NOMO-1 (cell line): ENCODE measurements around the gene GNG2.

Experiments
- DNase-seq, 2 experiments: peaks; one replicate each; lab custom pipeline; 2025; ENCODE audit not compliant: unreplicated experiment in 2 of 2; lab: John Stamatoyannopoulos, UW

GNG2 gene

DNA sequence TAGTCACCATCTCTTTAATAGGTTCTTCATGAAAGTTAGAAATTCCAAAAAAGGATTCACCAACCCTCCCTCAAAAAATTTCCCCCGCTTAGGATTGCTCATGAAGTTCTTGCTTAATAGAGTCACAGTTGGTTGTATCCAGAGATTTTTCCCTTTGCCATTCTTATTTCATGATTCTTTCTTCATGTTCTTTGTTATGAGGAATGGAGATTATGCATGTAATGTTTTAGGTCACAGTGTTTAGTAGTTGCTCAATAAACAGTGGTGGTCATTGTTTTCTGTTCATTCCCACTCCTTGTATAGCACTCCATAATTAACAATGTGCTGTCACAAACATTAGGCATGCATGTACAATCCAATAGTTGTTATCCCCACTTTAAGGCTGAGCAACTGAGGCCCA lies 77.7 kb downstream of the GNG2 start:
- no peak for DNase-seq

DNA sequence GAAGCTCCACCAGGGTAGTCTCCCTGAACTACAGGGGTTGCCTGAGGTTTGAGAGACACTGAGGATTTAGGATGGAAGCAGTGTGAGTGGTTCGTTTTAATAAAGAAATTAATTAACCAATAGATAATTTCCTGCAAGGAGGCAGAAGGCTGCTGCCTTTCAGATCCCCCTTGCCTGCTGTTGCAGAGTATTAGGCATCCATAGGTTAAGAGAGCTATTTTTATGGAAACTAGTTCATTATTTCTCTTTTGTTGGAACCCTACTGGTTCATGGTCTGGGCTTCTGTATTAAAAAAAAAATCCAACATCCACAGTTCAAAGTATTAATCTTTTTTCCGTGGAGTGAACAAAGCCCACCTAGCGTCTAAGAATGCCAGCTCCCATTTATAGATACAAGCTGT lies 78.4 kb downstream of the GNG2 start:
- no peak for DNase-seq

DNA sequence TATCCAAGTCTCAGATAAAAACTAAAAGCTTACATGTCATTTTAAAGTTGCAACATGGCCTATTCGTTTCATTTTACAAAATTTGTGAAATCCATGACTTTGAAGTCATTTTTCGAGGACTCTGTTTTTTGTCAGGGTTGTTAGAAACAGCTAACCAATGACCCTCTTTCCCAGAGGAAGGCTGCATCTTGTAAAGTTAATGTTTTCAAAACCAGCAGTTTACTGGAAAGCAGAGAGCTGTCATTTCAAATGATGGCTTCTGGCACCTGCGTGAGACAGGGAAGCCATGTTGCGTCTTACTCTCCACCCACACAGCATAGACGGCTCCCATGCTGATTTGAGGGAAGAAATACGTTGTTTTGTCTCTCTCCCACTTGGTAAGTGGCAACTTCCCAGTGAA lies 78.8 kb downstream of the GNG2 start:
- DNase-seq = no peak

DNA sequence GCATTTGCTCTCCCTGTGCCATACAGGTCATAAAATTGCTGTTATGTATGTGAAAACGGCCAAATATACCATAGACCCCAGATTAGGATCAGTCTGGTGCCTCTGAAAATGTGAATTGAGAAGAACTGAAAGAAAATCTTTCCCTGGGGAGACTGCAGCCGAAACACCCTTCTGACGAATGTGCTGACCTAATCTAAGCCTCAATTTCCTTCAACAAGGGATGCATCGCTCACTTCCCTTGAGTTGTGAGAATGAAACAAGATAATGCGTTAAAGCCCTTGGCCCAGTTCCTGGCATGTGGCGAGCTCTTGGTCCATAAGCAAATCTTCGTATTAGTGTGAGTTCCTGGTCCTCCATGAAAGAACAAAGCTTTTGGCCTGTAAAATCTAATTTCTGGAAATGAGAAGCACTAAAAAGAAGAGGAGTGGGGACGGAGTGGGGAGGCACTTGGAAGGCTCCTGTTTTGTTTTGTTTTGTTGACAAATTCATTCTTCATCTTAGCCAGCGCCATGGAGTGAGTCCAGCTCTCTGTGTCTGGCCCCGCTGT lies 79.4 kb downstream of the GNG2 start:
- no peak for DNase-seq

DNA sequence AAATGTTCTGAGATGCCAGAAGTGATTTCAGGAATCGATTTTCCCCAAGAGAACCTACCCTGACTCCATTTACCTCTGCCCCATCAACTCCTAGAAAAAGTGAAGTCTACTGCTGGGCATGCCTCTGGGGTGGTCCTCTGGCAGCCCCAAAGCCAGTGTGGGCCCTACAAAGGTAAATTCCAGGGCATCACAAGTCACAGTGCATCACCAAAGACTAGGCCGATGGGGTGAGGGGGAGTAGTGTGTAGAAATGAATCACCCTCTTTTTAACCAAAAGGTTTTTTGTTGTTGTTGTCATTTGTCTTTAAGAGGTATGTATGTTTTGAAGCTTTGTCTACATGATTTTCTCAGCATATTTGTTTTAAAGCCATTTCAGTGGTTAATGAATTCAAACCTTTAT lies 82.6 kb downstream of the GNG2 start:
- DNase-seq = no peak

DNA sequence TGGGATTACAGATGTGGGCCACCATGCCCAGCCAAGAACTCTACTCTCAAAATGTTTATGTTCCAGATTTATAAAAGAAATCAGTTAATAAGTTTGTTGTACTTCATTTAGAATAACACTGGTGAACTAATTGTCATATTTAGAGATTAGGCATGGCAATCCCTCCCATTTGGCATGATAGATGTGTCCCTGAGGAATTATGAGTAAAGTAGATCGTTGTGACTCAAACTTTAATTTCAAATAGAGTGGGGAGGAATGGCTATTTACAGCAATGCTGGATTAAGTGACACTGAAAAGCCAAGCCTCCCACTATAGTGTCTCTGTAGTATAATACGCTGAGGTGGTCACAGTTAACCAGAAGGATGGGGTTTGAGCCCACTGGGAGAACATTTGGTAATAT lies 89.6 kb downstream of the GNG2 start:
- no peak for DNase-seq

DNA sequence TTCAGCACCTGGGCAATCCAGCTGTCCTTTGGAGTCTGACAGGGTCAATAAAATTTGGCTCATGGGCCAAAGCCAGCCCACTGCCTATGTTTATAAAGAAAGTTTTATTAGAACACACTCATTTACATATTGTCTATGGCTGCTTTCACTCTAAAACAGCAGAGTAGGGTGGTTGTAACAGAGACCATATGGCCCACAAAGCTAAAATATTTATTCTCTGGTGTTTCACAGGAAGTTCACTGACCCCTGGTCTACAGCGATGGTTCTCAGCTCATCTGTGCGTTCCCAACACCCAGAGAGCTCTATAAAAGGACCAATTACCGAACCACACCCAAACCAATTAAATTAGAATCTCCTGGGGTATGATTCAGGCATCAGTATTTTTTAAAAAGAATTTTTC lies 91.2 kb downstream of the GNG2 start:
- DNase-seq = no peak

DNA sequence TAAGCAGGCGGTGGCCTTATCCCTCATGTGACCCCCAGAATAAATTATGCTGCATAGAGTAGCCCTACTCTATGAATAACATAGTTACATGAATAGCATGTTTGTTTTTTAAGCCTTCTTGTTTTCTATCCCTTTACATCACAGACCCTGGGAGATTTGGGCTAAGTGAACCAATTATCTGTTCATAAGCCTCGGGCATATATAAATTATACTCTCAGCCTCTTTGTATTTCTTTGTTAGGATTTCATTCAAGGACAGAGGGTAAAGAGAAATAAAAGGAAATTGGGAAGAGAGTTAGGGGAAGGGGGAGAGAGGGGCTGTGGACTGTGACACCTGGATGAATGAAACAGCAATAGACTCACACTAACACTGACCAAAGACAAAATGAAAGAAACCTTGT lies 93.6 kb downstream of the GNG2 start:
- no peak for DNase-seq

DNA sequence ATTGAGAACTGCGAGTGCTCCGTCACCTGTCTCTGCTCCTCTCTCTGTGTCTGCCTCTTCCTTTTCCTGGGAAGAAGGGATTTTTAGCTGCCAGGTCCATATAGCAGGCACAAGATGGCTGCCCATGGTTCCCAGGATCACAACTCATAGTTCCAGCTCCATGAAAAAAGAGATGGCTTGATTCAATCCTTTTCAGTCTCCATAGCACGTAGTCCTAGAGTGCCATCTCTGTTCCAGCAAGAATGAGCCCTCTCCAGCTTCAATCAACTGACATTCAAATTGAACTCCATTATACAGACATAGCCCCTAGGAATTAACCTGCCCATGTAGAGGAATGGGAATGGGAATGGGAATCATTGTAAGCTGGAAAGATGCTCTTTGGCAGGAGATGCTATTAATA lies 94.2 kb downstream of the GNG2 start:
- no peak for DNase-seq

DNA sequence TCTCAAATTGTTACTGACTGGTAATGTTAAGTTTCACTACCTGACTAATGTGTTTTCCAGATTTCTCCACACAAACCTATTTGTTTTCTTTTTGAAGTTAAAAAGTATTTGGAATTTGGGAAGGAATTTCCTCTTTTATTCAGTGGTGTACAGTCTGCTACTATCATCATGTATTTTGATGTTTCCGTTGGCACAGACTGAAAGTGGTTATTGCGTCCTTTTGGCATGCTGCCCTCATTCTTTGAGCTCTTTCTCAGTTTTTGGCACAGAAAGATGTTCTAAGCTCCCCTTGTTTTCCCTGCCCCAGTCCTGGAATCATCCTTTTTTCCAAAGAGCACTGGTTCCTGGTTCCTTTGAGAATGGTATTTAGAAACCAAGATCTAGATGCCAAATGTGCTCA lies 97.5 kb downstream of the GNG2 start:
- DNase-seq = no peak

DNA sequence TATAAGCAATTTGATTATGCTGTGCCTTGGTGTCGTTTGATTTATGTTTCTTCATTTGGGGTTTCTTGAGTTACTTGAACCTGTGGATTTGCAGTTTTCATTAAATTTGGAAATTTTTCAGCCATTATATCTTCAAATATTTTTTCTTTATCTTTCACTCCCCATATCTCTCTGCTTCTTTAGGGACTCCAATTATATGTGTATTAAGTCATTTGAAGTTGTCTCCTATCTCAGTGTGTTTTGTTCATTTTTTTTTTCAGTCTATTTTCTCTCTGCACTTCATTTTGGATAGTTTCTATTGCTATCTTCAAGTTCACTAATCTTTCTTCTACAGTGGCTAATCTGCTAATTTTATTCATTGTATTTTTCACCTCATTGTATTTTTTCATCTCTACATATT lies 99.5 kb downstream of the GNG2 start:
- DNase-seq = no peak

DNA sequence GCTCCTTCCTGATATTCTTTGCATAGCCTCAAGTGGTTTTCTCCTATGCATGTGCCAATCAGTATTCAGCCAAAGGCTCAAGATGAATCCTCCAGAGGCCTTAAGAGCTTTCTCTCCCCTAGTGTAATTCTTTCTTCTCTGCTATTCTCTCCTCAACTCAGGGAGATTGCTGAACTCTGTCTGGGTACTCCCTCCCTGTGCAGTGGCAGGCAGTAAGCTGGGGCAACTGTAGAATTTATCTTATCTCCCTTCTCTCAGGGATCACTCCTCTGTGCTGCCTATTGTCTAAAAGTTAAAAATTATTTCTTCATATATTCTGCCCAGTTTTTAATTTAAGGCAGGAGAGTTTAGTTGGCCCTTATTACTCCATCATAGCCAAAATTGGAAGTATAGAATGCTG lies 100.5 kb downstream of the GNG2 start:
- no peak for DNase-seq

DNA sequence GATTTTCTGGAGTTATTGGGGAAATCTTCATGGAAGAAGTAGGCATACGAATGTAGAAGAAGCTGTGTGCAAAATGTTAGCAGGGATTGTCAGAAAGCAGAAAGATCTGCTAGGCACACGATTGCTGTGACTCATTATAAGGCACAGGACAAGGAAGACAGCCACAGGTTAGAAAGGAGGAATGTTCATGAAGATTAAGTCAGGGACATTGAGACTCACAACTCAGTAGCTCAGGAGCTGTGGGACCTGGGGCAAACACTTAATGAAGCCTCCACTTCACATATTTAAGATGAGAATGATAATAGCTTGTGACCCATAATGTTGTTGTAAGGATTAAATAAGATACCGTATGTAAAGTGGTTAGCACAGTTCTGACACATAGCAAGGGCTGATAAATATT lies 102.3 kb downstream of the GNG2 start:
- DNase-seq = no peak

DNA sequence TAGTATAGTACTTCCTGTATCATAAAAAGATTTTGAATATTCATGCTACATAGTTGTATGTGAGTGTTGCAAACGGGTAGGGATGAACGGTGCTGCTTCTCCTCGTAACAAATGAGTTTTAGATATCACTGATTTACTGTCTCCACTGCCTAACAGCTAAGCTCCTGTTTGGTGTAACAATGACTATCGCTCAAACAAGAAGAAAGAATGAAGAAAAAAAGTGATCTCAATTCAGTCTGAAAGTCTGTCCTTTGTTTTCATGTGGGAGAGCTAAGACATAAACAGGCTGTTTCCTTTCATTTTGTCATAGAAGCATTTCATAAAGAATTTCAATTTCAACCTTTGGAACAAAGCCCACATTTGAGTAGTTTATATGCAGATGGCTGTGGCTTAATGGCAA lies 102.9 kb downstream of the GNG2 start:
- DNase-seq = no peak

DNA sequence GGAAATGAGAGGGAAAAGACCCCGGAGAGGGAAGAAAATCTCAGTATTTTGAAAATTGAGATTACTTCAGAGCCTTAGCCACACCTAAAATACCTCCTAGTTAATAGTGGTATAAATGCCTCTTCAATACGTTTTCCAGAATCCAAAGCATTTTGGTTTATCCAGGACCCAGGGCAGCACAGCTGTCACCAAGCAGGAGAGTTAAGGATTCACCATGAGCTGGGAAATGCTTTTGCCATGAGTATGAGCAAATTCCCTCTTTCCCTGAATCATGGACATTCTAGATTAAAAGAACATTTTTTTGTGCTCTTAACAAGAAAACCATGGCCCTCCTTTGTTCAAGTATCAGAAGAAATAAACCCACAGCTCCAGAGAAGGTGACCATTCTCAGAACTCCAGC lies 107.1 kb downstream of the GNG2 start:
- no peak for DNase-seq

DNA sequence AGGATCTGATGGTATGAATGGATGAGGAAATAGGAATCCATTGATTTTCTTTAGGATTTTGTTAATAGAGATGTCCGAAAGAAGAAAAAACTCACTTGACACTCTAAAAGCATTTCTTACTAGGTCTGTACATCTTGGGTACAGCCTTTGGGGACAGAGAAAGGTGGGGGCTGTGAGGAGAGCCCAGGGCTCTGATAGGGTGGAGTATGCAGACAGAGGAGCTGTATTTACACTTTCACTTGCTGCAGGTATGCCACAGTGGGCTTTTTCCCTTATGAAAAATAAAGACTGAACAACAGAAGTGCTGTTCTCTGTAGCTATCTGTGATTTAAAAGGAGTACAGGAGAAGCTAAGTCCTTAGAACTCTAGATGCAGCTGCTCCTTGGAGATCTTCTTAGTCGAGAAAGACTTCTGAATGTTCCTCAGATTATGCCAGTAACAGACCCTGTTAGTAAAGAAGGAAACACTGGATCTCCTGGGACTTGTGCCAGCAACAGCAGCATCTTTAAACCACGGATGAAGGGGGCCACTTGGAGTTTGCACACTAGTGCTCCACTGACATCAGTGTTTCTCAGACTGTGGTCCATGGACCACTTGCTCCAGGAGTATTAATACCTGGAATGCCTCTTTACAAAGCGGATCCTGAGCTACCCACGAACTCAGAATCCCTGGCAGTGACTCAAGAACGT lies 109.6 kb downstream of the GNG2 start:
- no peak for DNase-seq

DNA sequence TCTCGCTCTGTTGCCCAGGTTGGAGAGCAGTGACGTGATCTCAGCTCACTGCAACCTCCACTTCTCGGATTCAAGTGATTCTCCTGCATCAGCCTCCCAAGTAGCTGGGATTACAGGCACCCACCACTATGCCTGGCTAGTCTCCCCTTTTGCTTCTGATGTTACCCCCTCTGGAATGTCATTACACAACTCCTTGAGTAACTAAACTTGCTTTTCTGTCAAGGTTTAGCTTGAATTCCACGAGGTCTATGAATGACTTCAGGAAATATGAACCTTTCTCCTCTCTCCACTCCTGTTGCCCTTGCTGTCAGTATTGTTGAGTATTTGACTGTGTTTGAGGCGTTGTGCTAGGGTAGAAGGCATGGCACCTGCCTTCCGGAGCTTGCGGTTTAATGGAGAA lies 112.2 kb downstream of the GNG2 start:
- no peak for DNase-seq

DNA sequence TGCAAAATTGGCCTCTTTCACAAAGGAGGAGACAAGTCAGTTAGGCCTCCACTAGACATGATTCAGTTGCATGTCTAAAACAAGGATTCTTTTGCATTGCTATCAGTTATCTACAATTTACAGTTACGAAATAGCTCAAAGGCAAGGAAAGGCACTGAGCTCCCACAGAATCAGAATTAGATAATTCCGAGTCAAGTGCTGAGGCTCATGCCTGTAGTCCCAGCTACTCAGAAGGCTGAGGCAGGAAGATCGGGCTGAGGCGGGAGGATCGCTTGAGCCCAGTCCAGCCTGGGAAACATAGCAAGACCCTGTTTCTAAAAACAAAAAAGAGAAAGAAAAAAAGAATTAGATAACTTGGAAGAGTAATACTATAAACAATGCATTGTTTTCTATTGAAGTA lies 116.7 kb downstream of the GNG2 start:
- DNase-seq = no peak

DNA sequence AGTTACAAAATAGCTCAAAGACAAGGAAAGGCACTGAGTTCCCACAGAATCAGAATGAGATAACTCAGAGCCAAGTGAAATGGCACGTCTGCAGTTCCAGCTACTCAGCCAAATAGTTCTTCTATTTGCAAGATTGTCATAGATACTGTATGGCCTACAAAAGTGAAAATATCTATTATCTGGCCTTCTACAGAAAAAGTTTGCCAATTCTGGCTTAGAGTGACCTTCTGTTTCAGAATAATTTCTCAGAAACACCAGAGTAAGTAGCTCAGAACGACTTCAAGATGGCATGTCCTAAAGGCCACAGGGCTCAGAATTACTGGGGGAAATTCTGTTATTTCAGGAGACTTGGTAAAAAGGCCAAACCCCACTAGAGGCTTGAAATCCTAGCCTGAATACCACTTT lies 118.3 kb downstream of the GNG2 start:
- no peak for DNase-seq

DNA sequence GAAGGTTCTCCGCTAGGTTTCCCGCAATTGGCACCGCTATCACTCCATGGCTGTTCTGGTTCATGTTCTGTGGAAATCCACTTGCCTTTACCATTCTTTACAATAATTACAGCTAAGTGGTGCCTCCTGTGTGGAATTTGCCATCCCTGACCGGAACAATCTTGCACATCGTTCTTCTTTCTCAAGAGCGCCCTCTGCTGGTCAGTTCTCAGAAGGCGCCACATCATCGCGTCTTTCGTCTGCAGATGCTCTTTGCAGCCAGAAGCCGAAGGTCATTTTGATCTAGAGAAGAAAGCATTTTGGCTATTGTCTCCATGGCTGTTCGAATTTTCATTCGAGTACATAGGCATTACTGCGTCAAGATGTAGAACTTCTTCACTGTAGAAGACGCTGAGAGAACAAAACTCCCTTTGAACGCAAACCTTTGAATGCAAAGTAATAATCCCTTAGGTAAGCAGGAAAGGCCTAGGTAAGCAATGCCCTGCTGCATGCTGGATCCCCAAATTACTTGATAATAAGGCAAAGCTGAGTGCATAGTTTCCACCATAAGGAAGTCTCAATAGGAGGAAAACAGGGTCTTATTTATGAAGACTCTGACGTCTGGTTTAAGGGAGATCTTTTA lies 118.8 kb downstream of the GNG2 start:
- peak; percentile 36 to 49 for DNase-seq

DNA sequence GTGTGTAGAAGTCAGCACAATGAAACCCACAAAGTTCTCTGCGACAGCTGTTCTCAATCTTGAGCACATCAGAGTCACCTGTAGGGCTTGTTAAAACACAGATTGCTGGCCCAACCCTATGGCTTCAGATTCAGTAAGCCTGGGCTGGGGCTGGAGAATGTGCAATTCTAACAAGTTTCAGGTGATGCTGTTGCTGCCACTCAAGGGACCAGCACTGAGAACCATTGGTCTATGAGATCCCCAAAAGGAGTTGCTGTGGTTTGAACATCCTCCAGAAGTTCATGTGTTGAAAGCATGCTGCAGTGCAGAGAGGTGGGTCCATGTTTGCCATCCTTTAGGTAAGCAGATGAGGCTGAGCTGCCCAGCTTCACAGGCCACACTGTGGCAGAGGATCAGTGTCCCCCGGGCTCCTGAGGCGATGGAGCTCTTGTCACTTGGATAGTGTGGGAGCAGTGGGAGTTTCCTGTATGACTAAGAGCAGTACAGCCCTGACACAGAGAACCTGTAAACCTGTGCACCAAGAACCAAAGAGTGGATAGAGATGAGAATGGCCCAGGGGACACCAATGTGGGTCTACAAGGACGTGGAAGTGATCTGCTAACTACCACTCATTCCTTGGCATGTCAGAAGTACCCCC lies 120.9 kb downstream of the GNG2 start:
- no peak for DNase-seq

DNA sequence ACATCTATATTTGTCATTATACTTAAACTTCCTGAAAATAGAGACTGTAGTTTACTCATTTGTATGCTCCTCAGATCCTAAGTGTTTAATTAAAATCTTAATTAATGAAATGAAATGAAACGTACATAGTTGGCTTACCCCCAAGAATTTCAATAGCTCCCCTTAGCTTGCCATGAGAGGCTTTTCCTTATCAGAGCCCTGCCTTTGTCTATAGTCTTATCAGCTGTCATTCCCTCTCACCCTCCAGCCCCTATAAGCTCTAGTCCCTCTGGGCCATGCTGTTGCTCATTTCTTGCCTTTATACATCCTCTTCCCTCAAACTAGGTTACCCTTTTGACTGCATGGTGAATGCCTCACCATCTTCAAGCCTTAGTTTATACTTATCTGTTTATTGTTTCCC lies 127.8 kb downstream of the GNG2 start:
- DNase-seq = no peak
